BLaER1 treated with 17β-estradiol and CSF1 and Interleukin-3, amounts not matched to agents 10 nM and 100 nM (cell line): ENCODE measurements around the gene MECR.
A peak's percentile ranks its signal among the peaks of the same experiment; 100 is the strongest.

Experiments
- H3K27ac ChIP-seq, 11 experiments: shearing (Covaris generic); formaldehyde crosslinking; 2 replicates each; pipeline ENCODE4 v1.8.1; 2022
- H3K27me3 ChIP-seq, 11 experiments: shearing (Covaris generic); formaldehyde crosslinking; 2 replicates each; pipeline ENCODE4 v1.8.1; 2022
- H3K36me3 ChIP-seq, 11 experiments: shearing (Covaris generic); formaldehyde crosslinking; 2 replicates each; pipeline ENCODE4 v1.8.1; 2022
- H3K4me1 ChIP-seq, 10 experiments: shearing (Covaris generic); formaldehyde crosslinking; 2 replicates each; pipeline ENCODE4 v1.8.1; 2022
- H3K4me2 ChIP-seq, 11 experiments: shearing (Covaris generic); formaldehyde crosslinking; 2 replicates each; pipeline ENCODE4 v1.8.1; 2022
- H3K4me3 ChIP-seq, 10 experiments: shearing (Covaris generic); formaldehyde crosslinking; 2 replicates each; pipeline ENCODE4 v1.8.1; 2022
- H3K9ac ChIP-seq, 11 experiments: shearing (Covaris generic); formaldehyde crosslinking; 2 replicates each; pipeline ENCODE4 v1.8.1; 2022
- H3K9me3 ChIP-seq, 11 experiments: shearing (Covaris generic); formaldehyde crosslinking; replicated peaks in 1 of 11; 2 replicates each; pipeline ENCODE4 v1.8.1; 2022
- H4K20me1 ChIP-seq, 11 experiments: shearing (Covaris generic); formaldehyde crosslinking; 2 replicates each; pipeline ENCODE4 v1.8.1; 2022
- Cebpa-rat ChIP-seq, 11 experiments: shearing (Covaris generic); IDR thresholded peaks; 2 replicates each; pipeline ENCODE4 v1.8.1; 2022

The MECR gene

DNA sequence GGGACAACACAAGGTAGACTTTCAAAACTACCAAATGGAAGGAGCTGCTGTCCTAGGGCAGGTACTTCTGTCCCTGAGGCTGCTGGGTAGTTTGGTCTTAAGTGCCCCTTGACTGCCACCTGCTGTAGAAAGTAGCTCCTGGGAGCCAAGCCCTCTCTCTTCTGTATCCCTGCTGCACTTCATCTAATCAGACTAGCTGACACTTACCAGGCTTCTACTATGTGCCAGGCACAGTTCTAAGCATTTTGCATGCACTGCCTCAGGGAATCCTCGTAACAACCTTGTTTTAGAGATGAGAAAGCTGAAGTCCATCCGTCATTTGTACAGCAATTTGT, 33.2 kb downstream of the MECR start:
- Histone ChIP-seq H3K4me1 (peaks cover 29 to 50% (median 36%) of the 10 kb centered on the region in 10 experiments), H3K9ac (no peak overlapping the region), H3K36me3 (peaks cover 33 to 98% (median 74%) of the 10 kb centered on the region in 11 experiments)

DNA sequence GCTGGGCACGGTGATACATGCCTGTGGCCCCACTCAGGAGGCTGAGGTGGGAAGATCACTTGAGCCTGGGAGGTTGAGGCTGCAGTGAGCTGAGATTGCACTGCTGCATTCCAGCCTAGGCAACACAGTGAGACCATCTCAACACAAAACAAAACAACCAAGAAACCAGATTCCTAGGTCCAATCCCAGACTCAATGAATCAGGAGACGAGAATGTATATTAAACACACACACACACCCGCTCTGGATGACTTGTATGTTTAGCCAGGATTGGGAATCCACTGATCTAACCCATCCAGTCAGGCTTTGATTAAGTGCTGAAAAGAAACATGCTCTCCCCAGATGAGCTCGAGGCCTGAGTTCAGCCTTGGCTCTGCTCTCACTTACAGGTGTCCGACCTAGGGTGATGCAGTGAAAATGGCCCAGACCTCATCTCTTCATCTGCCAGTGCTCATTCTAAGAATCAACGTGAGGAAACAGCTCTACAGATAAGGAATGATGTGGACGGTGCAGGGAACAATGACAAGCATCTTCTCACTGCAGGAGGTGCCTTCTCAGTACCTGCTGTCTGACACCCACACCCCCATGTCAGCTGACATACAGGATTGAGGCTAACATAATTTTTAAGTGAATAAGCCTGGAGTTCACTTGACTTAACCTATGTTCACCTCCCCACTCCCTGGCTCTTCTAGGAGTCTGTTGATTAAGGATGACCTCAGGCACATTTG, 33.7 kb downstream of the MECR start:
- Histone ChIP-seq H3K4me3 (no peak overlapping the region), H3K4me1 (peaks cover 23 to 45% (median 31%) of the 10 kb centered on the region in 10 experiments), H3K9me3 (no peaks in the 10 kb centered on the region), H3K9ac (no peak overlapping the region), H4K20me1 (no peaks in the 10 kb centered on the region; a peak in 1 of 22 replicates), H3K4me2 (no peak overlapping the region; a peak in 1 of 22 replicates), H3K27ac (no peak overlapping the region), H3K27me3 (no peaks in the 10 kb centered on the region), H3K36me3 (peaks cover 33 to 100% (median 75%) of the 10 kb centered on the region in 11 experiments)
- TF ChIP-seq Cebpa-rat (IDR thresholded peaks at IDR 0.05) = no peak

More for the DNA sequence above, 33.2 kb downstream of the MECR start:
- Histone ChIP-seq H3K4me2 (no peak overlapping the region), H4K20me1 (peaks cover 0 to 3% (median 0%) of the 10 kb centered on the region in 11 experiments; a peak in 1 of 22 replicates), H3K27me3 (no peaks in the 10 kb centered on the region), H3K4me3 (no peak overlapping the region), H3K9me3 (no peaks in the 10 kb centered on the region), H3K27ac (no peak overlapping the region)
- no peak for TF ChIP-seq Cebpa-rat (IDR thresholded peaks at IDR 0.05)

DNA sequence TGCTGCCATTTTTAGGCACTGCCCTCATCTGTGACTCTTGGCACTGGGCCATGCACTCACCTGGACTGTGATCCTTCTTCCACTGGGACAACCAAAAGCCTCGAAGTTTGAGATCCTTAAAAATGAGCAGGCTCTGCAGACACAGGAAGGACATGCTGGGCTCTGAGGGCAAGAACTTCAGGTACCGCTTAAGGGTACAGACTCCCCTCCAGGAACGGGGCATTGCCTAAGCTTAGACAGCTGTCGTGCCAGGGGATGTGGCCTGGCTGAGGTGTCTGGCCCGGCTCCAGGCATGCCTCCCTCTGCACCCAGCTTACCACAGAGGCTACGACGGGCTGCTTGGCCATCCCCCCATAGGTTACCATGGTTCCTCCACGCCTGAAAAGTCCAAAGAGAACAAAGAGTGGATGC, 34.8 kb downstream of the MECR start:
- Histone ChIP-seq H4K20me1 (no peaks in the 10 kb centered on the region; a peak in 1 of 22 replicates), H3K4me2 (peak overlapping the region in 9 of 11 experiments; percentile 22 to 63 (median 44); a peak in 19 of 22 replicates), H3K36me3 (peaks cover 33 to 100% (median 69%) of the 10 kb centered on the region in 11 experiments), H3K9ac (peak overlapping the region in 1 of 11 experiments; percentile 6; a peak in 1 of 22 replicates), H3K4me1 (peaks cover 12 to 33% (median 27%) of the 10 kb centered on the region in 10 experiments), H3K4me3 (no peak overlapping the region), H3K9me3 (0 out of 22 replicates have a peak, but pooled peaks cover 0 to 2% (median 0%) of the 10 kb centered on the region in 11 experiments), H3K27ac (no peak overlapping the region), H3K27me3 (no peaks in the 10 kb centered on the region)
- TF ChIP-seq Cebpa-rat (IDR thresholded peaks at IDR 0.05) = no peak

DNA sequence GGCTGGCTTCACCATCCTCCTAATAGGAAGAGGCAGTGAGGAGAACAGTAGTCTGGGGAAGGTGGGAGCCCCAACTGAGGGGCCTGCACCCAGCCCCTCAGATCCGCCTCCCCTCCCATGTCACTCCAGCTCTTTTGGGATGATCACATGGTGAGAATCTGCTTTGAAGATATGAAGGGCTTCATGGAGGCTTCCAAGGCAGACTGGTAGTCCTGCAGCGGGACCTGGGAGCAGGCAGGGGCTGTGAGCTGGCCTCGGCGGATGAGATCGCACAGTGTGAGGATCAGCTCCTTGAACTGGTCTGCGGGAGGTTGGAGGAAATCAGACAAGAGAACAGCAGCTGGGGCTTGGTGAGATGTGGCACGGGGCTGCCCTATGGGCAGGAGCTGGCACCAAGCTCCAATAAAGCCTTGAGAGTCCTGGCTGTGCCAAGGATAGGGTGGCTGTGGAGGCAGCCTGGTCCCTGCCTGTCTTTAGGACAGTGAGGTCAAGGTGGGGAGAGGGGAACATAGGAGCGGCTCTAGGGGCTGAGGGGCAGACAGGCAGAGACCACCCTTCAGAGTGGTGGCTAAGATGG, 36.8 kb downstream of the MECR start:
- Histone ChIP-seq H3K4me1 (peaks cover 9 to 33% (median 27%) of the 10 kb centered on the region in 10 experiments), H3K36me3 (peaks cover 17 to 81% (median 50%) of the 10 kb centered on the region in 11 experiments), H4K20me1 (no peaks in the 10 kb centered on the region; a peak in 1 of 22 replicates), H3K4me3 (no peak overlapping the region), H3K27ac (peak overlapping the region in 9 of 11 experiments; percentile 22 to 66 (median 44); a peak in 12 of 22 replicates), H3K4me2 (peak overlapping the region in 10 of 11 experiments; percentile 34 to 72 (median 56); a peak in 19 of 22 replicates), H3K9ac (peak overlapping the region in 4 of 11 experiments; percentile 12 to 42 (median 29); a peak in 5 of 22 replicates), H3K9me3 (peaks cover 0 to 6% (median 0%) of the 10 kb centered on the region in 11 experiments; a peak in 2 of 22 replicates), H3K27me3 (no peaks in the 10 kb centered on the region)
- TF ChIP-seq Cebpa-rat (IDR thresholded peaks at IDR 0.05) = no peak

DNA sequence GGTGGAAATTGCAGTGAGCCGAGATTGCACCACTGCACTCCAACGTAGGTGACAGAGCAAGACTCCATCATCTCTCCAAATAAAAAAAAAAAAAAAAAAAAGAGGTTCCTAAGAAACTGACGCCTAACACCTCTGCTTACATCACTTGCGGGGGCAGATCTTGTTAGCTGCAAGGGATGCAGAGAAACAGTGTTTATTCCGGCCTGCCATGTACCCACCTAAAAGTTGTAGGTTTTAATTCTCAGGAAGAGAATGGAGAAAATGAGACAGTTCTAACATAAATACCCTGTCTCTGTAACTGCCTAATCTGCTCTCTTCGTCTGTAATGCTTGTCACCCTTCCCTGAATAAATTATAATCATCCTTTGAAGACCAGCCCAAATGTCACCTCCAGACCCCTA, 40.0 kb downstream of the MECR start:
- H3K27me3 ChIP-seq = no peaks in the 10 kb centered on the region
- no peak for TF ChIP-seq Cebpa-rat (IDR thresholded peaks at IDR 0.05)
- H3K27ac ChIP-seq = no peak overlapping the region
- H3K4me1 ChIP-seq = peaks cover 9 to 22% (median 19%) of the 10 kb centered on the region in 10 experiments
- H3K4me2 ChIP-seq = no peak overlapping the region
- peaks cover 0 to 6% (median 0%) of the 10 kb centered on the region in 11 experiments; a peak in 2 of 22 replicates for H3K9me3 ChIP-seq
- H3K36me3 ChIP-seq = peaks cover 9 to 48% (median 25%) of the 10 kb centered on the region in 11 experiments; a peak in 19 of 22 replicates
- H4K20me1 ChIP-seq = no peaks in the 10 kb centered on the region; a peak in 1 of 22 replicates
- no peak overlapping the region for H3K4me3 ChIP-seq
- no peak overlapping the region for H3K9ac ChIP-seq

DNA sequence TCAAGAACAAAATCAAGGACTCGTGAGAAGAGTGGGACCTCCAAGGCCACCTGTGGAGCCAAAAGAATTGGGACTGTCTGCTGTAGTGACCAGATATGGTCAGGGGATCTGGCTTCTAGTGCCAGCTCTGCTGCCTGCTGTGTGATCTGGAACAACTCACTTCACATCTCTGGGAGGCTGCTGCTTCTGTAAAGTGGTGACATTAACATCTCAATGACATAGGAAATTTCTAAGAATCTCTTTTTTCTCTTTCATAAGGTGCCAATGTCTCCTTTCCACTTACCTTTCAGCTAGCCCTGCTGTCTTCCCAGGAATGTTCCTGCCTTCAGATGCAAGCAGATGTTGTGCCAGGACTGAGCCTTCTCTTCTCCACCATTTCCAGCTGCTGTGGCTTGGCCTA, 44.0 kb downstream of the MECR start:
- Histone ChIP-seq H3K36me3 (peaks cover 0 to 8% (median 0%) of the 10 kb centered on the region in 11 experiments; a peak in 1 of 22 replicates), H3K27me3 (no peaks in the 10 kb centered on the region), H3K4me1 (peaks cover 8 to 21% (median 16%) of the 10 kb centered on the region in 10 experiments), H3K27ac (no peak overlapping the region), H3K4me3 (no peak overlapping the region), H3K9ac (no peak overlapping the region), H3K4me2 (no peak overlapping the region), H4K20me1 (no peaks in the 10 kb centered on the region), H3K9me3 (peaks cover 0 to 6% (median 0%) of the 10 kb centered on the region in 11 experiments; a peak in 2 of 22 replicates)
- no peak for TF ChIP-seq Cebpa-rat (IDR thresholded peaks at IDR 0.05)

DNA sequence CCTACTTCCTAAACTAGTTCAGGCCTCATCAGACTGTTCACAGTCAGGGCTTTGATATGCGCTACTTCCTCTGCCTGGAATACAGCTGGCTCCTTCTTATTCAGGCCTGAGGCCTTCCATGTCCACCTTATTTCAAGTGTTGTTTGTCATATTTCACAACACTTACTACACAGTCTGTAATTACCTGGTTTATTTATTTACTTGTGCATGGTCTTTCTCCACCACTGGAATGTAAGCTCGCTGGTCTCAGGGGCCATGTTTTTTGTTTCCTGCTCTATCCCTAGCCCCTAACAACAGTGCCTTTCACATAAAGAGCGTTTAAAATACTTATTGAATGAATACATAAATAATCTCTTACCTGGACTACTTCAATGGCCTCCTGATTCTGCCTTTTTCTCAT, 44.5 kb downstream of the MECR start:
- no peak overlapping the region for H3K27ac ChIP-seq
- no peak overlapping the region for H3K9ac ChIP-seq
- no peak overlapping the region for H3K4me3 ChIP-seq
- H4K20me1 ChIP-seq = peaks cover 0 to 2% (median under 1%) of the 10 kb centered on the region in 11 experiments; a peak in 8 of 22 replicates
- H3K4me1 ChIP-seq = peaks cover 8 to 21% (median 16%) of the 10 kb centered on the region in 10 experiments
- peaks cover 0 to 6% (median 0%) of the 10 kb centered on the region in 11 experiments; a peak in 2 of 22 replicates for H3K9me3 ChIP-seq
- H3K27me3 ChIP-seq = no peaks in the 10 kb centered on the region
- H3K36me3 ChIP-seq = 0 out of 22 replicates have a peak, but pooled peaks cover 0 to 3% (median 0%) of the 10 kb centered on the region in 11 experiments
- H3K4me2 ChIP-seq = no peak overlapping the region
- TF ChIP-seq Cebpa-rat (IDR thresholded peaks at IDR 0.05) = no peak

DNA sequence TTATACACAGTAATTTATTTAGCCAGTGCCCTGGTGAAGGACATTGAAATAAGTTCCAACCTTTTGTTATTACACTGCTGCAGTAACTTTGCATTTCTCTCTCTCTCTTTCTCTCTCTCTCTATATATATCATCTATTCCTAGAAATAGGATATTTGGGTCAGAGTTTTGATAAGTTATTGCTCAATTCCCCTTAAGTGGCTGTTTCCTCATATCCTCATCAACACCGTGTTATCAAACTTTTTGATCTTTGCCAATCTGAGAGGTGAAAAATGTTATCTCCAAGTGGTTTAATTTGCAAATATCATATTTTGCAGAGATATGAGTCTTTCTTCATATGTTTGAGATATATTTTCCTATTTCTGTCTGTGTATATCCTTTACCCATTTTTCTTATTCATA, 47.4 kb downstream of the MECR start:
- Histone ChIP-seq H3K9me3 (no peaks in the 10 kb centered on the region), H3K27ac (peak overlapping the region in 5 of 11 experiments; percentile 98 to 100 (median 100); a peak in 8 of 22 replicates), H3K4me2 (peak overlapping the region in 10 of 11 experiments; percentile 78 to 92 (median 86); a peak in 17 of 22 replicates)

More for the DNA sequence above, 47.4 kb downstream of the MECR start:
- Histone ChIP-seq H3K27me3 (no peaks in the 10 kb centered on the region), H3K36me3 (peaks cover 4 to 18% (median 16%) of the 10 kb centered on the region in 11 experiments; a peak in 20 of 22 replicates), H3K9ac (no peak overlapping the region), H3K4me1 (peaks cover 26 to 39% (median 36%) of the 10 kb centered on the region in 10 experiments), H3K4me3 (peak overlapping the region in 1 of 10 experiments; percentile 91; a peak in 1 of 20 replicates), H4K20me1 (peaks cover 29 to 32% (median 30%) of the 10 kb centered on the region in 11 experiments)
- peak in 1 of 11 experiments; percentile 30; a peak in 1 of 22 replicates for TF ChIP-seq Cebpa-rat (IDR thresholded peaks at IDR 0.05)
